Mesodermal cell (in vitro differentiated cells): Measurements from ENCODE around the gene ABLIM3.

Experiments
- H3K27ac ChIP-seq: 2 replicates; pipeline ENCODE4 v1.7.0; 2013; ENCODE audit warnings: mild to moderate bottlenecking, low read depth, low read length, moderate library complexity; ENCODE audit not compliant: severe bottlenecking
- H3K36me3 ChIP-seq: 2 replicates; pipeline ENCODE4 v1.7.1; 2013; ENCODE audit warnings: mild to moderate bottlenecking, low read length, moderate library complexity; ENCODE audit not compliant: control insufficient read depth, insufficient read depth
- H3K4me1 ChIP-seq: one replicate; pipeline ENCODE4 v1.7.1; 2013; ENCODE audit warnings: mild to moderate bottlenecking, low read length; ENCODE audit not compliant: insufficient read depth, control insufficient read depth, poor library complexity, severe bottlenecking
- H3K4me3 ChIP-seq: 2 replicates; pipeline ENCODE4 v1.7.0; 2013; ENCODE audit warnings: low read length, control low read depth, mild to moderate bottlenecking; ENCODE audit not compliant: insufficient read depth, poor library complexity, severe bottlenecking; ENCODE audit errors: extremely low read depth
- H3K9me3 ChIP-seq: 2 replicates; pipeline ENCODE4 v1.7.1; 2013; ENCODE audit warnings: mild to moderate bottlenecking, low read length, moderate library complexity; ENCODE audit not compliant: control insufficient read depth
- WGBS, 2 experiments: methylation state at CpG; one replicate each; pipeline ENCODE4 v1.1.5; 2013; ENCODE audit warnings: missing lambda C conversion rate in 2 of 2; ENCODE audit not compliant: insufficient coverage in 2 of 2; 5-methylcytosine and 5-hydroxymethylcytosine counted together

ABLIM3 gene

DNA sequence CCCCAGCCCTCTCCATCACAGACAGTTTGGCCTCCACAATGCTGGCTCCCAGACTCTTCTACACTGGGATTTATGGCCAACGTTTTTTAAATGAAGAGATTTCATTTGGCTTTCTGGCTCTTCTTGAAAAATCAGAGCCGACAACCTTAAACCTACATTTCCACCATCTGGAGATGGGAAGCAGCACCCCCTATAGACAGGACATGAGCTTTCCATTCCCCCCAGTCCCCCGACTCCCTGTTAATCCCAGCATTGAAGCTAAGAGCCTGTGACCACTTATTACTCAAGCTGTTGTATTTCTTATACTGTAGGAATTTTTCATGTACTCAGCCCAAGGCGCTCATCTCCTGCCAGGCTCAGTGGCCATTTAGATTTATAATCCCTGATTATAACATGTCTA is 96.4 kb downstream of the ABLIM3 start:
- Histone ChIP-seq H3K4me3 (no peak overlapping the region), H3K4me1 (no peaks in the 10 kb centered on the region), H3K9me3 (no peaks in the 10 kb centered on the region), H3K36me3 (no peaks in the 10 kb centered on the region), H3K27ac (no peak overlapping the region)
- 14 to 75% methylated on average over 1 to 2 of the region's 4 CpGs for WGBS, 2 experiments

DNA sequence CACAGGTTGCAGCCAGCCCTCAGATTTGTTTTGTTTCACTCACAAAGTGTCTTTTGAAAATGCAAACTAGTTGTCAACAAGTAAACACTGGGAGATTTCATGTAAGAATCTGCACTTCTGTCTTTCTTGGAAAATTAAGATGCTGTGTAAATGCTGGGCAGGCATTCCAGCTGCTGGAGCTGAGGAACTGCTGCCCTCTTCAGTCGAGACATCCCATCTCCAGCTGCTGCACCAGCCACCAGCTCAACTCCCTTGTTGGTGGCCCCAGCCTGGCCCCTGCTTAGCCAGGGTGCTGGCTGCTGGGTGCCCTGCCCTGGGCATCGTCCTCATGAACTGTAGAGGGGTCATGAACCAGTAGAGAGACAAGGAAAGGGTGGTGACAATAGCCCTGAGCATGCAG is 97.2 kb downstream of the ABLIM3 start:
- no peak overlapping the region for H3K4me3 ChIP-seq
- 0% methylated on average over 1 of the region's 2 CpGs for WGBS, 2 experiments
- H3K4me1 ChIP-seq, result no peaks in the 10 kb centered on the region
- no peak overlapping the region for H3K27ac ChIP-seq
- H3K36me3 ChIP-seq, result no peaks in the 10 kb centered on the region
- H3K9me3 ChIP-seq, result no peaks in the 10 kb centered on the region

DNA sequence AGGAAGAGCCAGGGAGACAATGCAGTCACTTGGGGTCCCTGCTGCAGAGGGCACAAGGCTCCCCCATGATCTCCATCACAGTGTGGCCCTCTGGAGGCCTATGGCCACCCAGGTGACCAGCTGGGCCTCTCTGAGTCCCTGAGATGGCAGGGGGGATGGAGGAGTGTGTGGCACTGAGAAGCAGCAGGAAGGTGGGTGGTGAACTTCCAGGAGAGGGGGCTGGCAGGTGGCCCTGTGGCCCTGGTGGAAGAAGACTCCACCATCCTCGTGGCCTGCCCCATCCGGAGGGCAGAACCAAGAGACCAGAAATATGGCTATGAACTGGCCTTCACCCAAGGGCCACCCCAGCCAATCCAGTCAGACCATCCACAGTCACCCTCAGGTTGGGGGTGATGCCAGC is 98.6 kb downstream of the ABLIM3 start:
- Histone ChIP-seq H3K9me3 (no peaks in the 10 kb centered on the region), H3K36me3 (no peaks in the 10 kb centered on the region), H3K4me1 (no peaks in the 10 kb centered on the region), H3K4me3 (no peak overlapping the region), H3K27ac (no peak overlapping the region)
- WGBS, 2 experiments, result 60% methylated on average over 1 of the region's 2 CpGs; no CpG with 5 or more reads in 1 of the 2 experiments

DNA sequence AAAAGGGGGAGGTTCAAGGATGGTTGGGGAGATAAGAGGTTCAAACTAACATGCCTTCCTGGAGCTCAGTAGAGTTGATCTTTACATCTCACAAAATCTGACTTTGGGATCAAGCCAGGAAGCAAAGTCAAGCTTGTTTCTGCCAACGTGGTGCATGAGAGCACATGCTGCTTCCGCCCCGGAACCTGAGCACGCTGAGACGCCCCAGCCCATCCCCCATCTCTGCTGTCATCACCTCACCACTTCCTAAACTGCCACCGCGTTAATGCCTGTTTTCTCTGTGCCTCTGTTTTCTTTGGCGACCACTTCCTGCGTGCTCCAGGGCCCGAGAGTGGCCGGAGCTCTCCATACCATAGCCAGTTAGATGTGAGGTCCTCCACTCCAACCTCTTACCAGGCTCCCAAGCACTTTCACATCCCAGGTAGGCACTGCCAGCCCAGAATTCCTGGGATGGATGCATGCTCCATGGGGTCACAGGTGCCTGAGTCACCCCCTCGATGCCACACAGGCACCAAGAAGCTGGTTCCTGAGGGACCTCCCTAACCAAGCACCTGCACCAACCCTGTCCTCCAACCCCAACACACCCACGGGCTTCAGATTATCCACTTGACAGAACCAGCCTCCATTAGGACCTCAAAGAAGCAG is 99.2 kb downstream of the ABLIM3 start:
- no peaks in the 10 kb centered on the region for H3K9me3 ChIP-seq
- H3K27ac ChIP-seq, result no peak overlapping the region
- 74 to 86% methylated on average over 7 to 13 of the region's 13 CpGs for WGBS, 2 experiments
- H3K4me3 ChIP-seq, result no peak overlapping the region
- no peaks in the 10 kb centered on the region for H3K36me3 ChIP-seq
- H3K4me1 ChIP-seq, result no peaks in the 10 kb centered on the region

DNA sequence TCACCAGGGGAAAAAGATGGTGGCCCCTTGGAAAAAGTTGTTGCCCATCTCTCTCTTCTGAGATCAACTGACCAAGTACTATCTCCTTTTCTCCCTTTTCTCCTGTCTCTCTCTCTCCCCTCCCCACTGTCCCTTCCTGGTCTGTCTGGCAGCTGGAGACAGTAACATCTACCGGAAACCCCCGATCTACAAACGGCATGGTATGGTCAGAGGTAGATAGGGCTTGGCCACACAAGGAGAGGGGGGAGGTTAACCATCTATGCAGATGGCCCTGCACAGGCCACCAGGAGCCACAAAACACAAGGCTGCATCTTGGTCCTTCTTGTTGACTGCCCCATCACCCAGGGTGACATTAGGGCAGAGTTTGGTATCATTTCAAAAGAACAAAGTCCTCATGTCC is 101.0 kb downstream of the ABLIM3 start:
- Histone ChIP-seq H3K4me3 (no peak overlapping the region), H3K27ac (no peak overlapping the region), H3K36me3 (no peaks in the 10 kb centered on the region), H3K4me1 (no peaks in the 10 kb centered on the region), H3K9me3 (no peaks in the 10 kb centered on the region)
- 87% methylated on average over 3 of the region's 3 CpGs; no CpG with 5 or more reads in 1 of the 2 experiments for WGBS, 2 experiments

DNA sequence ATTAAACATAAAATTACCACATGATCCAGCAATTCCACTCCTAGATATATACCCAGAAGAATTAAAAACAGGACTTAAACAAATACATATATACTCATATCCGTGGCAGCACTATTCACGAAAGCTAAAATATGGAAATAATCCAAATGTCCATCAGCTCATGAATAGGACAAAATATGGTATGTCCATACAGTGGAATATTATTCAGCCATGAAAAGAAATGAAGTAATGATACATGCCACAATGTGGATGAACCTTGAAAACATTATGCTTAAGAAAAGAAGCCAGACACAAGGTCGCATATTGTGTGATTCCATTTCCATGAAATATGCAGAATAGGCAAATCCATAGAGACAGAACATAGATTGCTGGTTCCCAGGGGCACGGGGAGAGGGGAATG is 105.6 kb downstream of the ABLIM3 start:
- Histone ChIP-seq H3K4me3 (no peak overlapping the region), H3K4me1 (no peaks in the 10 kb centered on the region), H3K27ac (no peak overlapping the region), H3K36me3 (no peaks in the 10 kb centered on the region), H3K9me3 (no peaks in the 10 kb centered on the region)
- whole genome bisulfite sequencing, 2 experiments, result 88 to 93% methylated on average over 2 of the region's 4 CpGs

DNA sequence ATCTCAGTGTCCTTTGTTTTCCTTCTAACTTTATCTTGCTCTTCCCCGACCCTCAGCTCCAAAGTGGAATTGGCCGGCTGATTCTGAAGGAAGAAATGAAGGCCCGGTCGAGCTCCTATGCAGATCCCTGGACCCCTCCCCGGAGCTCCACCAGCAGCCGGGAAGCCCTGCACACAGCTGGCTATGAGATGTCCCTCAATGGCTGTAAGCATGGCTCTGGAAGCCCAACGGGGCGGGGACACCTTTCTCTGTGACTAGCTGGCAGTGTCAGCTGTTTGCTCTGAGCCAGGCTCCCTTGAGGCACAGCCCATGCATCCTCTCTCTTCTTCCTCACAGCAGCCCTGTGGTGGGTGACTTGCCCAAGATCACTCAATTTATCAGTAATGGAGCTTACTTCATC is 106.4 kb downstream of the ABLIM3 start:
- Histone ChIP-seq H3K9me3 (no peaks in the 10 kb centered on the region), H3K27ac (no peak overlapping the region), H3K36me3 (no peaks in the 10 kb centered on the region), H3K4me1 (no peaks in the 10 kb centered on the region), H3K4me3 (no peak overlapping the region)
- 96% methylated on average over 6 of the region's 8 CpGs for WGBS, 2 experiments

DNA sequence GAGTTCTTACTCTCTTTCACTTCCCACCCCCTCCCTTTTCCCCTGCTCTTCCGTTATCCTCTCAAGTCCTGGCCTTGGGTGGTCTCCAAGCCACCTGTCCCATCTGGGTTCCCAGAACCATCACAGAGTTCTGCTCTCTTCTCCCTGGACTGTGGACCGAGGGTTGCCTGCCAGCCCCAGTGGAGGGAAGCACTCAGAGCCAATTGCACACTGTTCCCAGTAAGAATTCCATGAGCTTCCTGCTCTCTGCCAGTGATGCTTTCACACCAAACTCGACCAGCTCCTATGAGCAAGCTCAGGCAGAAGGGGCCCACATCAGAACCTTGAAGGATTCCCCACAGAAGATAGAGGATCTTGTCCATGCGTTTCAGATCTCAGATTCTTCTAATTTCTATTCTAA is 110.3 kb downstream of the ABLIM3 start:
- WGBS, 2 experiments, result 75 to 80% methylated on average over 3 to 4 of the region's 4 CpGs
- Histone ChIP-seq H3K27ac (no peak overlapping the region), H3K9me3 (no peaks in the 10 kb centered on the region), H3K36me3 (no peaks in the 10 kb centered on the region), H3K4me1 (no peaks in the 10 kb centered on the region), H3K4me3 (no peak overlapping the region)

DNA sequence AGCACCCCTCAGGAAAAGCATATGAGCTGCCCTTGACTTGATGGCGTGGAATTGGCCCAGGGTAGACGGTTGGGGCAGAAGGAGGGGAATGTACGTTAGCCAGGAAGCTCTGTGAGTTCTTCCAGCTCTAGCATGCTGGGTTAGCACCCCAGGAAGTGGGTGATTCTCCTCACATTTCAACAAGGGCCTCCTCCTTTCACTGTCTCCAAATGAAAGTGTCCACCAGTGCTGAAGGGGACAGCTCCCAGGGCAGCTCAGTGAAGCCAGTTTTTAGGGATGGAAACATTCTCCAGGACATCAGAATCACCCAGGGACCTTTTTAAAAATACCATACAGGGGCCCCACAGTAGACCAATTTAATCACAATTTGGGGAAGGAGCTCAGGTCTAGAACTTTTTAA is 113.2 kb downstream of the ABLIM3 start:
- WGBS, 2 experiments, result 34 to 39% methylated on average over 2 to 3 of the region's 3 CpGs
- Histone ChIP-seq H3K4me3 (no peak overlapping the region), H3K4me1 (no peaks in the 10 kb centered on the region), H3K36me3 (no peaks in the 10 kb centered on the region), H3K27ac (no peak overlapping the region), H3K9me3 (no peaks in the 10 kb centered on the region)

DNA sequence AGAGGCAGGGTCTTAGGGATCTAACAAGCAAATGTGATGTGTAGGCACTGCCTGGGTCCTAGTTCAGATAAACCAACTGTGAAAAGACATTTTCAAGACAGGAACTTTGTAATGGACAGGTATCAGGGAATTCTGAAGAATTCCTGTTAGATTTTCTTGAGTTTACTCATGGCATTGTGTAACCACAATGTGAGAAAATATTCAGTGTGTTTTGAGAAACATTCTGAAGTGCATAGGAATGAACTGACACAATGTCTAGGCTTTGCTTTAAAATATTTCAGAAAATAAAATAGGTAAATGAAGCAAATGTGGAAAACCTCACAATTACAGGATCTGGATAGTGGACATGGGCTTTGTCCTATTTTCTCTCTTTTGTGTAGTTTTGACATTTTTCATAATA is 115.2 kb downstream of the ABLIM3 start:
- H3K27ac ChIP-seq, result no peak overlapping the region
- H3K4me3 ChIP-seq, result no peak overlapping the region
- H3K9me3 ChIP-seq, result no peaks in the 10 kb centered on the region
- no peaks in the 10 kb centered on the region for H3K4me1 ChIP-seq
- H3K36me3 ChIP-seq, result no peaks in the 10 kb centered on the region

DNA sequence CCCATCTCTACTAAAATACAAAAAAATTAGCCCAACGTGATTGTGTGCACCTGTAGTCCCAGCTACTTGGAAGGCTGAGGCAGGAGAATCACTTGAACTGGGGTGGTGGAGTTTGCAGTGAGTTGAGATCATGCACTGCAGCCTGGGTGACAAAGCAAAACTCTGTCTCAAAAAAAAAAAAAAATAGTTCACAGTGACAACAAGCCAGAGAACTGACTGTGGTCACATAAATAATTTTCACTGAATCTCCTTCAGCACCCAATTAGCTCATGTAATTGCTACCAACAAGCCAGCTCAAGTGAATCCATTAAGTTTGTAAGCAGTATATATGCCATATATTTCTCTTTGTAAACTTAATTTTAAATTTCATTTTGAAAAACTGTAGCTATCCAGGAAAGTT is 115.8 kb downstream of the ABLIM3 start:
- H3K27ac ChIP-seq, result no peak overlapping the region
- H3K36me3 ChIP-seq, result no peaks in the 10 kb centered on the region
- WGBS, 2 experiments, result 60% methylated on average over 1 of the region's 1 CpG; no CpG with 5 or more reads in 1 of the 2 experiments
- no peak overlapping the region for H3K4me3 ChIP-seq
- no peaks in the 10 kb centered on the region for H3K9me3 ChIP-seq
- no peaks in the 10 kb centered on the region for H3K4me1 ChIP-seq
